COR-L47 (cell line): ENCODE data around the gene HNRNPC.
"Not testable (repeated sequence)": the region's sequence is repeated elsewhere in the genome, so short reads cannot be mapped to it uniquely, and the experiment has no call there.

Source experiments
- DNase-seq: peaks from one replicate; lab custom pipeline; 2025; lab: John Stamatoyannopoulos, UW

The HNRNPC gene

GRCh38 chr14:21268617-21269251, 508 bp downstream of the HNRNPC start:
- peak; percentile 62 for DNase-seq

- no peak for DNase-seq
Observed at GRCh38 chr14:21267886-21268616, 1.2 kb downstream of the HNRNPC start.

- DNase-seq, result no peak
Observed at GRCh38 chr14:21267431-21267845, 1.8 kb downstream of the HNRNPC start.

GRCh38 chr14:21264025-21264801, 5.0 kb downstream of the HNRNPC start:
- DNase-seq, result no peak

GRCh38 chr14:21263284-21264024, 5.8 kb downstream of the HNRNPC start:
- no peak for DNase-seq

GRCh38 chr14:21262410-21262809, 6.8 kb downstream of the HNRNPC start:
- no peak for DNase-seq

- no peak for DNase-seq
Observed at GRCh38 chr14:21261824-21262223, 7.4 kb downstream of the HNRNPC start.

GRCh38 chr14:21258889-21259787, 10.1 kb downstream of the HNRNPC start:
- no peak for DNase-seq

GRCh38 chr14:21258005-21258888, 11.0 kb downstream of the HNRNPC start:
- no peak for DNase-seq

- DNase-seq, result no peak
Observed at GRCh38 chr14:21257394-21257909, 11.8 kb downstream of the HNRNPC start.

GRCh38 chr14:21256539-21257393, 12.5 kb downstream of the HNRNPC start:
- no peak for DNase-seq

GRCh38 chr14:21256102-21256447, 13.2 kb downstream of the HNRNPC start:
- not testable (repeated sequence) for DNase-seq

GRCh38 chr14:21255385-21256101, 13.7 kb downstream of the HNRNPC start:
- DNase-seq, result no peak

GRCh38 chr14:21252149-21252548, 17.1 kb downstream of the HNRNPC start:
- no peak for DNase-seq

- no peak for DNase-seq
Observed at GRCh38 chr14:21251215-21251614, 18.0 kb downstream of the HNRNPC start.

- DNase-seq, result no peak
Observed at GRCh38 chr14:21248739-21249411, 20.4 kb downstream of the HNRNPC start.

- no peak for DNase-seq
Observed at GRCh38 chr14:21248338-21248737, 20.9 kb downstream of the HNRNPC start.

- DNase-seq, result no peak
Observed at GRCh38 chr14:21245813-21246212, 23.4 kb downstream of the HNRNPC start.
